ENCODE measurements around the gene DDAH2. TPM values are rescaled to one million over a fixed set of nuclear protein-coding genes. Genes with fewer than 3 reads are reported as not detected.

The DDAH2 gene
- total RNA-seq, 2 experiments from 2014 or later, result 3.0 to 3.3 TPM

DNA sequence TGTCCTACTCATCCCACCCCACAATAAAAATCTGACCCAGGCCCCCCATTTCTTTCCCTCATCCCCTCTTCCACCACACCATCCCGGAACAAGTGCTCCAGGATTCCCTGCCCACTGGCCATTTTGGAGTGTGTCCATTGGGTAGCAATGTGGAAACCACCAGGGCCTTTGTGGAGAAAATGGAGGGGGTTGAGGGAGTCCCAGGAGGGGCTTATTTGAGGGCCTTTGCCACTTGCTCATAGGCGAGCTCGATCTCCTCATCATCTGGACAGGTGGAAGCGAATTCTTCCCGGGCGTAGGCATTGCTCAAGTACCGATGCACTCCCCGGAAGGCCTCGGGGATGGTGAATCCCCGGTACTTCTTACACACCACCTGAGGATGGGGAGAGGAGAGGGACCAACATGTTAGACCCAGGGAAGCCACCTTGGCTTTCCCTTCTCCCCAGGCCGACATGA lies 1.6 kb upstream of the DDAH2 start:
- Mint-ChIP-seq H3K9me3 (no peaks in the 10 kb centered on the region), H3K4me1 (ENCODE audit: low read depth) (peaks cover 76% of the 10 kb centered on the region), H3K36me3 (ENCODE audit: low read depth) (peaks cover 64% of the 10 kb centered on the region), H3K4me3 (peak overlapping the region; percentile 98), H3K27ac (peak overlapping the region; percentile 61), H3K27me3 (no peaks in the 10 kb centered on the region)
- TF ChIP-seq, protein P1, sequence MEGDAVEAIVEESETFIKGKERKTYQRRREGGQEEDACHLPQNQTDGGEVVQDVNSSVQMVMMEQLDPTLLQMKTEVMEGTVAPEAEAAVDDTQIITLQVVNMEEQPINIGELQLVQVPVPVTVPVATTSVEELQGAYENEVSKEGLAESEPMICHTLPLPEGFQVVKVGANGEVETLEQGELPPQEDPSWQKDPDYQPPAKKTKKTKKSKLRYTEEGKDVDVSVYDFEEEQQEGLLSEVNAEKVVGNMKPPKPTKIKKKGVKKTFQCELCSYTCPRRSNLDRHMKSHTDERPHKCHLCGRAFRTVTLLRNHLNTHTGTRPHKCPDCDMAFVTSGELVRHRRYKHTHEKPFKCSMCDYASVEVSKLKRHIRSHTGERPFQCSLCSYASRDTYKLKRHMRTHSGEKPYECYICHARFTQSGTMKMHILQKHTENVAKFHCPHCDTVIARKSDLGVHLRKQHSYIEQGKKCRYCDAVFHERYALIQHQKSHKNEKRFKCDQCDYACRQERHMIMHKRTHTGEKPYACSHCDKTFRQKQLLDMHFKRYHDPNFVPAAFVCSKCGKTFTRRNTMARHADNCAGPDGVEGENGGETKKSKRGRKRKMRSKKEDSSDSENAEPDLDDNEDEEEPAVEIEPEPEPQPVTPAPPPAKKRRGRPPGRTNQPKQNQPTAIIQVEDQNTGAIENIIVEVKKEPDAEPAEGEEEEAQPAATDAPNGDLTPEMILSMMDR (IDR thresholded peaks at IDR 0.05), result no peak
- DNase-seq (no peak), ATAC-seq (ENCODE audit: poor library complexity) (no peak)
- intact Hi-C loops (cut with DNase I, micrococcal nuclease), result loop anchor here in 1 of 2 experiments (2.0 kb wide), 2 partner anchors 26 to 64 kb away; partner anchors contain the start of gene VARS1
- no peaks in the 10 kb centered on the region for H3K9me3 ChIP-seq (ENCODE audit: control insufficient read depth in 1 of 2, insufficient read depth in 1 of 2, low read length in 2 of 2)
- peaks cover 39% of the 10 kb centered on the region for H3K36me3 ChIP-seq (ENCODE audit: insufficient read depth, low read length)
- POLR2A ChIA-PET, result interaction anchor here (0.6 to 2.4 kb wide), 9 partner anchors 8 to 97 kb away, joined by 3 to 21 read pairs (median 7); partner anchors contain the start of genes HSPA1A, HSPA1B, HSPA1L and MSH5
- H3K4me3 ChIP-seq (ENCODE audit: low read length), result no peak overlapping the region
- H3K4me1 ChIP-seq (ENCODE audit: insufficient read depth, low read length), result peaks cover 73% of the 10 kb centered on the region
- H3K27me3 ChIP-seq (ENCODE audit: control insufficient read depth in 1 of 2, insufficient read depth in 2 of 2, low read length in 2 of 2), result no peaks in the 10 kb centered on the region
- CTCF ChIA-PET, result interaction anchor here (1.3 to 5.8 kb wide), 5 partner anchors 8 to 133 kb away, joined by 3 to 41 read pairs (median 7); partner anchors contain the start of genes HSPA1B and MSH5
- H3K27ac ChIP-seq (ENCODE audit: low read depth in 1 of 2, low read length in 2 of 2), result peak overlapping the region in 1 of 2 donors; percentile 68

DNA sequence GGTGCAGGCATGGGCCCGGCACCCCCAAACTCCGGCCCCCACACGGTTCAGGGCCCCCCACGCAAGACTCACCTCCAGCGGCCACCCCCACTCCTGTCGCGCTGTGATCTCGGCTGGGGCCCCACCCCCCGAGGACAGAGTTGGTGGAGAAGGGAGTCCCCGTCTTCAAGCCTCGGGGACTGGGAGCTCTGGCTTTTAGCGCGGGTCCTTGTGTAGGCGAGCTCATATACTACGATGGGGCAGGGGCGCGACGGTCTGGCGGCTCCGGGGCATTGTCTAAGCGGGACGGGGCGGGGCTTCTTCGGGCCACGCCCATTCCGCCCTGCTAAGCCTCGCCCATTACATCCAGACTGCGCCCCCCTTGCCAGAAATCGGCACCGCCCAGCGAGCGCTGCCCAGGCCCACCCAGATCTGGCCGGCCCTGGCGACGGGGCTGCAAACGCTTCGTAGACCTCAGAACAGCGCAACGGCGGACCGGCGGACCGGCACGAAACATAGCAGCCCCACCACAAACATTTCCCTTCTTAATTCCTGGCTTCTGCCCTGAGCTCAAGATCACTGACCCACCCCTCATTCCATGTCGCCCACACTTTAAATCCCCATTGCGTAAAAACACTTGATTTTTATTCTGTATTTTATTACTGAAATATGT lies 1.0 kb upstream of the DDAH2 start:
- ChIA-PET CTCF (interaction anchor here (0.6 to 5.8 kb wide), 17 partner anchors 9 to 136 kb away, joined by 3 to 41 read pairs (median 4); partner anchors contain the start of genes ABHD16A, HSPA1A, HSPA1B and HSPA1L), POLR2A (interaction anchor here (0.6 to 2.4 kb wide), 18 partner anchors 9 to 107 kb away, joined by 3 to 21 read pairs (median 6); partner anchors contain the start of genes ABHD16A, BAG6, C6orf47 and HSPA1A)
- Mint-ChIP-seq H3K9me3 (no peaks in the 10 kb centered on the region), H3K36me3 (ENCODE audit: low read depth) (peaks cover 59% of the 10 kb centered on the region), H3K27ac (peak overlapping the region; percentile 61), H3K27me3 (no peaks in the 10 kb centered on the region), H3K4me3 (peak overlapping the region; percentile 98), H3K4me1 (ENCODE audit: low read depth) (peaks cover 73% of the 10 kb centered on the region)
- intact Hi-C loops (cut with DNase I, micrococcal nuclease), result loop anchor here (1.0 to 2.0 kb wide), 9 partner anchors 8 to 104 kb away; partner anchors contain the start of genes LY6G5C (in 1 of the 2) and VARS1 (in 1 of the 2)
- Histone ChIP-seq H3K36me3 (ENCODE audit: insufficient read depth, low read length) (peaks cover 39% of the 10 kb centered on the region), H3K9me3 (ENCODE audit: control insufficient read depth in 1 of 2, insufficient read depth in 1 of 2, low read length in 2 of 2) (no peaks in the 10 kb centered on the region), H3K27me3 (ENCODE audit: control insufficient read depth in 1 of 2, insufficient read depth in 2 of 2, low read length in 2 of 2) (no peaks in the 10 kb centered on the region), H3K4me1 (ENCODE audit: insufficient read depth, low read length) (peaks cover 71% of the 10 kb centered on the region), H3K4me3 (ENCODE audit: low read length) (peak overlapping the region; percentile 77), H3K27ac (ENCODE audit: low read depth in 1 of 2, low read length in 2 of 2) (peak overlapping the region; percentile 45 to 68)
- DNase-seq (peak in 13 of 14 experiments; percentile 42 to 84 (median 56)), ATAC-seq (ENCODE audit: poor library complexity) (peak; percentile 55)
- TF ChIP-seq, protein P1 (IDR thresholded peaks at IDR 0.05), result no peak

DNA sequence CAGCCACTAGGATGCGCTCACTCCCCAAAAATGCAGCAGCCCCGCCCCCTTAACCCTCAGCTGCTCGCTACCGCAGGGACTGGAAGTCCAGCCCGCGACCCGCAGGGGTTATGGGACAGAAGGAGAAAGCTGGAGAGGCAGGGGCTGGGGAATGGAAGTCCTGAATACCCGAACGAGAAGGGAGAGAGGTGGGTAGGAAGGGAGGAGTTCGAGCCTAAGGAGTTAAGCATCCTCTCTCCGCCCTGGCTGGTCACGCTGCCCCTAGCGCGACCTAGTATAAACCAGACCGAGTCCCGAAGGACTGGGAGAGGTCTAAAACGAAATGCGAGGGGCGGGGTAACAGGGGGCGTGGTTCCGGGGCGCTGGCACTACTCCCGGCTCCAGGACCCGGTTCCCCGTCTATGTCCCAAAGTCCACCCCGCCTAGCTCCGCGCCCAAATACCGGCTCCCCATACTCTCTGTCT lies 448 bp upstream of the DDAH2 start:
- H3K9me3 Mint-ChIP-seq, result no peaks in the 10 kb centered on the region
- peaks cover 53% of the 10 kb centered on the region for H3K36me3 Mint-ChIP-seq (ENCODE audit: low read depth)
- no peaks in the 10 kb centered on the region for H3K27me3 ChIP-seq (ENCODE audit: control insufficient read depth in 1 of 2, insufficient read depth in 2 of 2, low read length in 2 of 2)
- peak overlapping the region; percentile 45 to 68 for H3K27ac ChIP-seq (ENCODE audit: low read depth in 1 of 2, low read length in 2 of 2)
- TF ChIP-seq, protein P1 (IDR thresholded peaks at IDR 0.05), result peak; percentile 89
- H3K4me1 ChIP-seq (ENCODE audit: insufficient read depth, low read length), result peaks cover 66% of the 10 kb centered on the region
- no peaks in the 10 kb centered on the region for H3K27me3 Mint-ChIP-seq
- peak overlapping the region; percentile 61 for H3K27ac Mint-ChIP-seq
- peaks cover 67% of the 10 kb centered on the region for H3K4me1 Mint-ChIP-seq (ENCODE audit: low read depth)
- no peaks in the 10 kb centered on the region for H3K9me3 ChIP-seq (ENCODE audit: control insufficient read depth in 1 of 2, insufficient read depth in 1 of 2, low read length in 2 of 2)
- POLR2A ChIA-PET, result interaction anchor here (0.6 to 2.4 kb wide), 17 partner anchors 9 to 107 kb away, joined by 3 to 21 read pairs (median 7); partner anchors contain the start of genes ABHD16A, BAG6, C6orf47 and HSPA1A
- H3K36me3 ChIP-seq (ENCODE audit: insufficient read depth, low read length), result peaks cover 39% of the 10 kb centered on the region
- intact Hi-C loops (cut with DNase I, micrococcal nuclease), result loop anchor here (1.0 to 2.0 kb wide), 7 partner anchors 9 to 105 kb away; partner anchors contain the start of gene LY6G5C (in 1 of the 2)
- ATAC-seq (ENCODE audit: poor library complexity) (peak; percentile 76), DNase-seq (peak; percentile 69 to 90 (median 77))
- CTCF ChIA-PET, result interaction anchor here (0.6 to 5.8 kb wide), 16 partner anchors 9 to 137 kb away, joined by 3 to 41 read pairs (median 5); partner anchors contain the start of genes ABHD16A, HSPA1A, HSPA1B and HSPA1L
- H3K4me3 ChIP-seq (ENCODE audit: low read length), result peak overlapping the region; percentile 77
- peak overlapping the region; percentile 98 for H3K4me3 Mint-ChIP-seq

All from CD4-positive, alpha-beta T cell (primary cell).